Peyer's patch (tissue), 4 donors: ENCODE data around the gene C2orf78.

ENCODE experiments used
- POLR2A ChIP-seq, 2 donors: fragments of 450-650 bp; IDR thresholded peaks; one replicate each; pipeline ENCODE4 v1.5.1; 2017; ENCODE audit warnings: antibody characterized with exemption in 2 of 2, mild to moderate bottlenecking in 2 of 2, moderate library complexity in 2 of 2
- TF ChIP-seq, protein P1 (sequence below), 6 experiments: fragments of 450-650 bp in 4 of 6; fragments of 200-600 bp in 2 of 6; sonication (generic) in 1 of 6; IDR thresholded peaks; one replicate each; pipeline ENCODE4 v1.5.1; 2017 to 2019; ENCODE audit warnings: antibody characterized with exemption in 6 of 6, mild to moderate bottlenecking in 3 of 6, moderate library complexity in 1 of 6

DNA sequence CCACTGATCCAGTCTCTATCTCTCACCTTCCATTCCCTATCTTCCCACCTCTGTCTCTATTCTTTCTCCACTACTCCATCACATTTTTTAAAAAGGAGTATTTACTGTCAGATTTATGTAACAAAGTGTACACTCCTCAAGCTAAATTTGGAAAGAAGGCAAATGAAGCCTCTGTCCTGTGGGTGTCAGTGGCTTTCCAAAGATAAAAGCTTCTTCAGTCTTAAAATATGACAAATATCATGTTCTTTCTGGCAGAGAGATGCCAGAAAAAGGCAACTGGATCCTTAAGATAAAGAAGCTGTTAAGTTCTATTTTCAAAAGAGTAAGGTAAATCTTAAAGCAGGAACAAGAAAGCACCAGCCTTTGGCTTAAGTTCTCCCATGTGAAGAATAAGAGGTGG, 11.2 kb upstream of the C2orf78 start:
- TF ChIP-seq, protein P1, sequence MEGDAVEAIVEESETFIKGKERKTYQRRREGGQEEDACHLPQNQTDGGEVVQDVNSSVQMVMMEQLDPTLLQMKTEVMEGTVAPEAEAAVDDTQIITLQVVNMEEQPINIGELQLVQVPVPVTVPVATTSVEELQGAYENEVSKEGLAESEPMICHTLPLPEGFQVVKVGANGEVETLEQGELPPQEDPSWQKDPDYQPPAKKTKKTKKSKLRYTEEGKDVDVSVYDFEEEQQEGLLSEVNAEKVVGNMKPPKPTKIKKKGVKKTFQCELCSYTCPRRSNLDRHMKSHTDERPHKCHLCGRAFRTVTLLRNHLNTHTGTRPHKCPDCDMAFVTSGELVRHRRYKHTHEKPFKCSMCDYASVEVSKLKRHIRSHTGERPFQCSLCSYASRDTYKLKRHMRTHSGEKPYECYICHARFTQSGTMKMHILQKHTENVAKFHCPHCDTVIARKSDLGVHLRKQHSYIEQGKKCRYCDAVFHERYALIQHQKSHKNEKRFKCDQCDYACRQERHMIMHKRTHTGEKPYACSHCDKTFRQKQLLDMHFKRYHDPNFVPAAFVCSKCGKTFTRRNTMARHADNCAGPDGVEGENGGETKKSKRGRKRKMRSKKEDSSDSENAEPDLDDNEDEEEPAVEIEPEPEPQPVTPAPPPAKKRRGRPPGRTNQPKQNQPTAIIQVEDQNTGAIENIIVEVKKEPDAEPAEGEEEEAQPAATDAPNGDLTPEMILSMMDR (IDR thresholded peaks at IDR 0.05), result no peak
- no peak for TF ChIP-seq POLR2A (IDR thresholded peaks at IDR 0.05)
